ENCODE measurements around the gene CHAC2.

GRCh38 chr2:53821810-53822209, 54.2 kb downstream of the CHAC2 start:
- TF ChIP-seq, protein P1, sequence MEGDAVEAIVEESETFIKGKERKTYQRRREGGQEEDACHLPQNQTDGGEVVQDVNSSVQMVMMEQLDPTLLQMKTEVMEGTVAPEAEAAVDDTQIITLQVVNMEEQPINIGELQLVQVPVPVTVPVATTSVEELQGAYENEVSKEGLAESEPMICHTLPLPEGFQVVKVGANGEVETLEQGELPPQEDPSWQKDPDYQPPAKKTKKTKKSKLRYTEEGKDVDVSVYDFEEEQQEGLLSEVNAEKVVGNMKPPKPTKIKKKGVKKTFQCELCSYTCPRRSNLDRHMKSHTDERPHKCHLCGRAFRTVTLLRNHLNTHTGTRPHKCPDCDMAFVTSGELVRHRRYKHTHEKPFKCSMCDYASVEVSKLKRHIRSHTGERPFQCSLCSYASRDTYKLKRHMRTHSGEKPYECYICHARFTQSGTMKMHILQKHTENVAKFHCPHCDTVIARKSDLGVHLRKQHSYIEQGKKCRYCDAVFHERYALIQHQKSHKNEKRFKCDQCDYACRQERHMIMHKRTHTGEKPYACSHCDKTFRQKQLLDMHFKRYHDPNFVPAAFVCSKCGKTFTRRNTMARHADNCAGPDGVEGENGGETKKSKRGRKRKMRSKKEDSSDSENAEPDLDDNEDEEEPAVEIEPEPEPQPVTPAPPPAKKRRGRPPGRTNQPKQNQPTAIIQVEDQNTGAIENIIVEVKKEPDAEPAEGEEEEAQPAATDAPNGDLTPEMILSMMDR (IDR thresholded peaks at IDR 0.05) = no peak
- no peak for TF ChIP-seq POLR2A (IDR thresholded peaks at IDR 0.05)

Measured in stomach (tissue), 4 donors.